Suprapubic skin (tissue), 4 donors: ENCODE results near the gene RALGPS1. TPM values are rescaled to one million over a fixed set of nuclear protein-coding genes. Genes with fewer than 3 reads are reported as not detected.

Experiments used
- DNase-seq, 2 donors: peaks; one replicate each; pipeline ENCODE4 v3.0.0-alpha.2; 2019; ENCODE audit warnings: low spot score in 2 of 2
- H3K27ac ChIP-seq: fragments of 200-600 bp; sonication (generic); one replicate; pipeline ENCODE4 v1.5.1; 2019
- H3K27me3 ChIP-seq: fragments of 200-600 bp; sonication (generic); one replicate; pipeline ENCODE4 v1.5.1; 2019
- H3K36me3 ChIP-seq: fragments of 200-600 bp; sonication (generic); one replicate; pipeline ENCODE4 v1.5.1; 2019
- H3K4me1 ChIP-seq: fragments of 200-600 bp; sonication (generic); one replicate; pipeline ENCODE4 v1.5.1; 2019
- H3K4me3 ChIP-seq: fragments of 200-600 bp; sonication (generic); one replicate; pipeline ENCODE4 v1.5.1; 2019; ENCODE audit warnings: mild to moderate bottlenecking
- H3K9me3 ChIP-seq: fragments of 200-600 bp; sonication (generic); one replicate; pipeline ENCODE4 v1.5.1; 2019
- EP300 ChIP-seq: sonication (generic); formaldehyde crosslinking; IDR thresholded peaks from one replicate; pipeline ENCODE4 v1.6.1; 2017; ENCODE audit warnings: antibody characterized with exemption
- POLR2A ChIP-seq, 2 donors: fragments of 450-650 bp; IDR thresholded peaks; one replicate each; pipeline ENCODE4 v1.6.1; 2017; ENCODE audit warnings: antibody characterized with exemption in 2 of 2, mild to moderate bottlenecking in 2 of 2, moderate library complexity in 2 of 2
- POLR2AphosphoS5 ChIP-seq, 3 donors: sonication (generic); formaldehyde crosslinking; IDR thresholded peaks; one replicate each; pipeline ENCODE4 v1.6.1; 2017; ENCODE audit warnings: antibody characterized with exemption in 3 of 3
- WGBS: methylation state at CpG from one replicate; pipeline ENCODE4 v1.1.5; 2018; 5-methylcytosine and 5-hydroxymethylcytosine counted together
- total RNA-seq, 4 donors: library from RNA; depleted of rRNA; stranded (reverse); fragments of >200 nt; gene quantifications; one replicate each; pipeline ENCODE4 v1.1.0, GENCODE V29; 2016
- TF ChIP-seq, protein P1 (sequence below), 2 donors: fragments of 200-600 bp in 1 of 2; fragments of 450-650 bp in 1 of 2; sonication (generic) in 1 of 2; IDR thresholded peaks; one replicate each; pipeline ENCODE4 v1.5.1; 2016 to 2019; ENCODE audit warnings: antibody characterized with exemption in 2 of 2, mild to moderate bottlenecking in 1 of 2, moderate library complexity in 1 of 2

RALGPS1 gene
- total RNA-seq, 4 donors from 2014 or later = 14.8 to 86.7 (median 21.4) TPM

DNA sequence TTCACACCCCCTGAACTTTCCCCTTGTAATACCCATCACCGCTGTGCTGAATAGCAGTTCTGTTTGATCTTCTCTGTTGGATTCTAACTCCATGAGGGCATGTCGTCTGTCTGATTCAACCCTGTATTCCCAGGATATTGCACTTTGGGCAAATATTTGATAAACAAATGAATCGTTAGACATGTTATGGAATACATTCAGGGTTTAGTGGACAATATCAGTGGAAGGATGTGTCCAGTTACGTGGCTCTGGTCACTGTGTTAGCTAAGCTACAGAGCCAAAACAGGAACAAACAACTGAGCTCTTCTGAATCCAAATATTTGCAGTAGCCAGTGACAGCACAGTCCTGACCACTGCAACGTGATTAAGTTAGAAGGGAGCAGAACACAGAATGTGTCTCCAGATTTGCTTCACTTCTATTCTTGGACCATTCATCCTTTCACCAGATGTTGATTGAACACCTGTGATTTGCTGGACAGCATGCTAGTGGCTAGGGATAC is 194.7 kb downstream of the RALGPS1 start:
- Histone ChIP-seq H3K4me3 (no peak overlapping the region), H3K36me3 (peaks cover 15% of the 10 kb centered on the region), H3K9me3 (no peaks in the 10 kb centered on the region), H3K27me3 (no peaks in the 10 kb centered on the region), H3K27ac (peak overlapping the region; percentile 10), H3K4me1 (peaks cover 26% of the 10 kb centered on the region)
- no peak for TF ChIP-seq POLR2A (IDR thresholded peaks at IDR 0.05)
- TF ChIP-seq POLR2AphosphoS5 (IDR thresholded peaks at IDR 0.05) = no peak
- TF ChIP-seq EP300 = no peak
- TF ChIP-seq, protein P1, sequence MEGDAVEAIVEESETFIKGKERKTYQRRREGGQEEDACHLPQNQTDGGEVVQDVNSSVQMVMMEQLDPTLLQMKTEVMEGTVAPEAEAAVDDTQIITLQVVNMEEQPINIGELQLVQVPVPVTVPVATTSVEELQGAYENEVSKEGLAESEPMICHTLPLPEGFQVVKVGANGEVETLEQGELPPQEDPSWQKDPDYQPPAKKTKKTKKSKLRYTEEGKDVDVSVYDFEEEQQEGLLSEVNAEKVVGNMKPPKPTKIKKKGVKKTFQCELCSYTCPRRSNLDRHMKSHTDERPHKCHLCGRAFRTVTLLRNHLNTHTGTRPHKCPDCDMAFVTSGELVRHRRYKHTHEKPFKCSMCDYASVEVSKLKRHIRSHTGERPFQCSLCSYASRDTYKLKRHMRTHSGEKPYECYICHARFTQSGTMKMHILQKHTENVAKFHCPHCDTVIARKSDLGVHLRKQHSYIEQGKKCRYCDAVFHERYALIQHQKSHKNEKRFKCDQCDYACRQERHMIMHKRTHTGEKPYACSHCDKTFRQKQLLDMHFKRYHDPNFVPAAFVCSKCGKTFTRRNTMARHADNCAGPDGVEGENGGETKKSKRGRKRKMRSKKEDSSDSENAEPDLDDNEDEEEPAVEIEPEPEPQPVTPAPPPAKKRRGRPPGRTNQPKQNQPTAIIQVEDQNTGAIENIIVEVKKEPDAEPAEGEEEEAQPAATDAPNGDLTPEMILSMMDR (IDR thresholded peaks at IDR 0.05) = no peak
- DNase-seq = no peak
- 81% methylated on average over 5 of the region's 5 CpGs for WGBS

DNA sequence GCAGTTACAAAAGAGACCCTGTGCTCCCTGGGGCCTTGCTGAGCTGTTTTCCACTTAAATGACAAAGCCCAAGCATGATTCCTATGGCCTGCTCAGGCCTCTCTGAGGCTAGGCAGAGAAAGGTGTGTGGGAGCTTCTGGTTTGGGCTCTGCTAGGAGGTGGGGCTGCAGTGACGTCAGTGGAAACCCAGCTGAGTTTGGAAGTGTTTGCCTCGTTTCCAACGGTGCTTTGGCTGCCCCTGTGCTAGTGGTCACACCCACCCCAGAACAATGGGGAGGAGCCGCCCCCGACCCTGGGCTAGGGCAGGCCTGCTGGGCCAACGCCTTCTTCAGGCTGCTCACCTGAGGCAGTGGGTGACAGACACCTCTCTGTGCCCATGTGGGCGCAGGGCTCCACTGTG is 197.5 kb downstream of the RALGPS1 start:
- DNase-seq = peak in 1 of 2 donors; percentile 83
- peaks cover 14% of the 10 kb centered on the region for H3K36me3 ChIP-seq
- no peak for TF ChIP-seq EP300
- TF ChIP-seq, protein P1 (IDR thresholded peaks at IDR 0.05) = no peak
- TF ChIP-seq POLR2AphosphoS5 (IDR thresholded peaks at IDR 0.05) = no peak
- no peak for TF ChIP-seq POLR2A (IDR thresholded peaks at IDR 0.05)
- H3K4me3 ChIP-seq = no peak overlapping the region
- no peaks in the 10 kb centered on the region for H3K27me3 ChIP-seq
- 40% methylated on average over 5 of the region's 7 CpGs for WGBS
- H3K4me1 ChIP-seq = peaks cover 37% of the 10 kb centered on the region
- peak overlapping the region; percentile 67 for H3K27ac ChIP-seq
- H3K9me3 ChIP-seq = no peaks in the 10 kb centered on the region

DNA sequence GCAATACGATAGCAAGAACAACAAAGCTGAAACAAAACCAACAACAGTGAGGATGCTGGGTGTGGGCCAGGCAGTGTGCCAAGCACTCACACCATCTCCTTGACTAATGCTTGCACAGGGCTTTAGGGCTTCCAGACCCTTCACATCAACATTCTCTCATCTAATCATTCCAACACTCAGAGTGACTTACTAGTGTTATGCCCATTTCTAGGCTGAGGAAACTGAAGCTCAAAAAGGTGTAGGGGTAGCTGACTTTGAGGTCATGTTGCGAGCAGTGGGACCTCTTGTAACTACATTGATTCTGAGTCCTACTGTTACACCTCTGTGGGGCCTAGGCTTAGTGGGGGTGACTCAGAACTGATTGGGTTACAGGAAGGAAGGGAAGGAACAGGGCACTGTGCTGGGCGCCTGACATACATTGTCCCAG is 198.2 kb downstream of the RALGPS1 start:
- Histone ChIP-seq H3K27ac (peak overlapping the region; percentile 67), H3K36me3 (peaks cover 7% of the 10 kb centered on the region), H3K4me3 (no peak overlapping the region), H3K27me3 (no peaks in the 10 kb centered on the region), H3K9me3 (no peaks in the 10 kb centered on the region), H3K4me1 (peaks cover 44% of the 10 kb centered on the region)
- WGBS = 72% methylated on average over 3 of the region's 3 CpGs
- DNase-seq = no peak
- no peak for TF ChIP-seq POLR2AphosphoS5 (IDR thresholded peaks at IDR 0.05)

DNA sequence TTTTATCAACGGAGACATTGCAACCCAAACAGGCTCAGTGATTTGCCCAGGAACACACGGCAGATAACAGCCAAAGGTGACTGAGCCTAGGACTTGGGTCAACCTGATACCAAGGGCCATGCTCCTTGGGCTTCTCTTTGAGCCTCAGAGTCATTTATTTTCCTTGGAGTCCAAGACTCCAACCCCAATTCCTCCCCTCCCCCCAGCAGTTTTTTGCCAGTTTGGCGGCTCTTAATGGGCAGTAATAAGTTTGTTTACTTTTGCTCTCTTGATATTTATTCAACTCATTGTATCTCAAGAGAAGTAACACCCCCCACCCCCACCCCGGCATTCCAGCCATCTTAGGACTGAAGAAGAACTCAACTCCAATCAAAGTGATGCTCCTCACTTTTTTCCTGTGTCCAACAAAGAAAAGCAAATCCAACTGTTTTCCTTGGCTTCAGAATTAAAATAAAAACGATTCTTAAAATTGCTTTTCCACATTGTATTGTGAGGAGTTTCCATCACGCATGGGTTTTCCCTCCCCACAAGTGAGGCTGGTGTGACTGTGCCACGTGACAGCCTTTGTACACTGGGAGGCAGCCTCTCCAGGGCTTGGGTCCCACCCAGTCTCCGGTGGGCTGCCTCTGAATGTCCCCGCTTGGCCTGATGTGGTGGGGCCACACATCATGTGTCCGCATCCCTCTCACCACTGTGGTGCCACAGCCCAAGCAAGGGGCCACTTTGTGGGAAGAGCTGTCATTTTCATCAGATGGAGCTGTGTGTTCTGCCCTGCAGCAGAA is 198.8 kb downstream of the RALGPS1 start:
- no peak for DNase-seq
- H3K9me3 ChIP-seq = no peaks in the 10 kb centered on the region
- no peak overlapping the region for H3K4me3 ChIP-seq
- H3K27ac ChIP-seq = peak overlapping the region; percentile 67
- no peaks in the 10 kb centered on the region for H3K27me3 ChIP-seq
- H3K4me1 ChIP-seq = peaks cover 48% of the 10 kb centered on the region
- peaks cover under 1% of the 10 kb centered on the region for H3K36me3 ChIP-seq
- TF ChIP-seq EP300 (no peak), POLR2AphosphoS5 (IDR thresholded peaks at IDR 0.05) (no peak), POLR2A (IDR thresholded peaks at IDR 0.05) (no peak)
- TF ChIP-seq, protein P1 (IDR thresholded peaks at IDR 0.05) = no peak
- WGBS = 78% methylated on average over 10 of the region's 10 CpGs

DNA sequence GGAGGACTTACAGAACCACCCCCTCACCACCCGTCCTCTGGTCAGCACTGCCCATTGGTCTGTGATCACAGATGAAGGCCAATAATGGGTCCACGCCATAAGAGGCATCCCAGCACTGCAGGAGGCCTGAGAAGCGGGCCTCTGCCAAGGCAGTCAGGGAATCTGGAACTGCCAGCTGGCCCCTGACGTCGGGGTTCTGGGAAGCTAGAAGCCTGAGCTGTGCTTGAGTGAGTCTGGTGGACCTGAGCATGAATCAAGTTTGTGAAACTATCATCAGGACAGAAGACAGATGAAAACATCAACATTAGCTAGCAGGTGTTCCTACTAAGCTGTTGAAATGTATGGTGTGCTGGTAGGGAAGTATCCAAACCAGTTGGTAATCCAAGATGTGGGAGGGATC is 200.0 kb downstream of the RALGPS1 start:
- Histone ChIP-seq H3K9me3 (no peaks in the 10 kb centered on the region), H3K27ac (no peak overlapping the region), H3K36me3 (no peaks in the 10 kb centered on the region), H3K4me3 (no peak overlapping the region), H3K27me3 (no peaks in the 10 kb centered on the region), H3K4me1 (peaks cover 58% of the 10 kb centered on the region)
- TF ChIP-seq POLR2A (IDR thresholded peaks at IDR 0.05) = no peak
- TF ChIP-seq EP300 = no peak
- TF ChIP-seq POLR2AphosphoS5 (IDR thresholded peaks at IDR 0.05) = no peak
- TF ChIP-seq, protein P1 (IDR thresholded peaks at IDR 0.05) = no peak
- DNase-seq = no peak
- WGBS = 91% methylated on average over 5 of the region's 5 CpGs
